ENCODE data around the gene OLFML2B.

The OLFML2B gene

DNA sequence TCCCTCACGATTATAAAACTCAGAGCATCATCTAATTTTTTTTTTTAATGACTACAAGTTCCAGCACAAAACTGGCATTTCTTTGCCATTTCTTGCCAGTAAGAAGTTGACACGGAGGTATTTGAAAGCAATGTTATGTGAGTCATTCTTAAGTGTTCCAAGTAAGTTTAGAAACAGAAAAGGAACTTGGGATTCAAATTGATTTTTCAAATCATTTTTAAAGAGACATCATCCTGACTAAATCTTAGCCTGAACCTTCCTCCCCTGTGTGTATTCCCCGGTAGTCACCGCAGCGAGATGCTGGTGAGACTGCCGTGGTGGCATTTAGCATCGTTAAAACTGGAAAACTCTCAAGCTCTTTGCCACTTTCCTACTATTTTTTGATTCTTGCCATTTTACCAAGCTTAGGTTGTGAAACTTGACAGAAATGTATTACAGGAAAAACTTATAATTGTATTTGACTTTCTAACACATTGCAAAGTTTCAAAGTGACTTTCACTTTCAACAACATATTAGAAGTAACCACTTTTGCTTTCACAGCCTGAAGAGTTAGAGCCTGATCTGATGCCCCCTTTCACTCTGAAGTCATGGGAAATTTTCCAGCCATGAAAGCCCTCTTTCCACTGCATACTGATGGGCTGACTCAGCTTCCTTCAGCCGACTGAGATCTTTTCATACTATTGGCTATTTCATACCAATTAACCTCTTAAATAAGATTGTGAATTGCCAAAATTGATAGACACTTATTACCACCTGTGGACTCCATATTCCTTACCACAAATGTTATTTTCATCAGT, 61.4 kb downstream of the OLFML2B start:
- Histone ChIP-seq H3K27ac (peak overlapping the region in 3 of 11 experiments; percentile 16 to 30 (median 19); a peak in 4 of 22 replicates), H4K20me1 (no peaks in the 10 kb centered on the region; a peak in 1 of 22 replicates), H3K36me3 (peaks cover 65 to 95% (median 73%) of the 10 kb centered on the region in 11 experiments), H3K4me1 (peaks cover 0 to 32% (median 5%) of the 10 kb centered on the region in 10 experiments; a peak in 8 of 20 replicates), H3K4me2 (peak overlapping the region in 5 of 11 experiments; percentile 1 to 74 (median 29); a peak in 6 of 22 replicates), H3K27me3 (no peaks in the 10 kb centered on the region), H3K9me3 (replicated peaks in 1 of 11) (0 out of 22 replicates have a peak, but pooled peaks cover 0 to 3% (median 0%) of the 10 kb centered on the region in 11 experiments), H3K4me3 (no peak overlapping the region), H3K9ac (peak overlapping the region in 2 of 11 experiments; percentile 5 to 11; a peak in 2 of 22 replicates)
- no peak for TF ChIP-seq Cebpa-rat (IDR thresholded peaks at IDR 0.05)

DNA sequence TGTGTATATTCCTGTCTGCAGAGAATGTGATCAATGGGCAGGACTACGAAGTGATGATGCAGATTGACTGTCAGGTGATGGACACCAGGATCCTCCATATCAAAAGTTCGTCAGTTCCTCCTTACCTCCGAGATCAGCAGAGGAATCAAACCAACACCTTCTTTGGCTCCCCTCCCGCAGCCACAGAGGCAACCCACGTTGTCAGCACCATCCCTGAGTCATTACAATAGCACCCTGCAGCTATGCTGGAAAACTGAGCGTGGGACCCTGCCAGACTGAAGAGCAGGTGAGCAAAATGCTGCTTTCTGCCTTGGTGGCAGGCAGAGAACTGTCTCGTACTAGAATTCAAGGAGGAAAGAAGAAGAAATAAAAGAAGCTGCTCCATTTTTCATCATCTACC, 65.2 kb downstream of the OLFML2B start:
- peaks cover 4 to 54% (median 14%) of the 10 kb centered on the region in 10 experiments; a peak in 18 of 20 replicates for H3K4me1 ChIP-seq
- TF ChIP-seq Cebpa-rat (IDR thresholded peaks at IDR 0.05): no peak
- H3K9ac ChIP-seq: no peak overlapping the region
- no peak overlapping the region for H3K4me2 ChIP-seq
- H3K4me3 ChIP-seq: no peak overlapping the region
- no peaks in the 10 kb centered on the region; a peak in 1 of 22 replicates for H4K20me1 ChIP-seq
- H3K27ac ChIP-seq: no peak overlapping the region
- H3K27me3 ChIP-seq: no peaks in the 10 kb centered on the region
- no peaks in the 10 kb centered on the region for H3K9me3 ChIP-seq (replicated peaks in 1 of 11)
- H3K36me3 ChIP-seq: peaks cover 37 to 76% (median 46%) of the 10 kb centered on the region in 11 experiments

- no peak overlapping the region for H3K4me2 ChIP-seq
- no peaks in the 10 kb centered on the region for H3K9me3 ChIP-seq (replicated peaks in 1 of 11)
- peaks cover 4 to 54% (median 12%) of the 10 kb centered on the region in 10 experiments; a peak in 17 of 20 replicates for H3K4me1 ChIP-seq
- H3K9ac ChIP-seq: no peak overlapping the region
- H3K27me3 ChIP-seq: no peaks in the 10 kb centered on the region
- TF ChIP-seq Cebpa-rat (IDR thresholded peaks at IDR 0.05): no peak
- no peak overlapping the region for H3K27ac ChIP-seq
- H4K20me1 ChIP-seq: no peaks in the 10 kb centered on the region; a peak in 1 of 22 replicates
- H3K36me3 ChIP-seq: peaks cover 34 to 66% (median 45%) of the 10 kb centered on the region in 11 experiments
- no peak overlapping the region for H3K4me3 ChIP-seq
Measured at GRCh38 chr1:161956930-161957329, 66.7 kb downstream of the OLFML2B start.

DNA sequence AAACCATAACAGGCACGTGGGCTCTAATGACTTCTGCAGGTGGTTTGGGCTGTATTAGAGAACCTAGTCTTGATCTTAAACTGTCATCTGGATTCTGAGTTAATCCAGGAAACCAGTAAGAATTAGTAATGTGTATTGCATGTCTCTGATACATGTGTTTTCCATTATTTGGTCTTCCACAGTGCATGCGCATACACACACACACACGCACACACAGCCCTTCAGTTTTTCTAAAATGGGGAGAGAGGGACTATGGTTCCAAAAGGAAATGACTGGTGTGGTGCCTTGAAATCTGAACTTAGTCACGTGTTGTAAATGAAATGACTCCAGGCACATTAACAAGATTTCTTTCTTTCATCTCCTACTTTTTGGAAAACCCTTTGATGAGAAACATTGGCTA, 67.6 kb downstream of the OLFML2B start:
- TF ChIP-seq Cebpa-rat (IDR thresholded peaks at IDR 0.05): no peak
- H3K9ac ChIP-seq: no peak overlapping the region
- H3K4me1 ChIP-seq: peaks cover 4 to 54% (median 11%) of the 10 kb centered on the region in 10 experiments; a peak in 17 of 20 replicates

DNA sequence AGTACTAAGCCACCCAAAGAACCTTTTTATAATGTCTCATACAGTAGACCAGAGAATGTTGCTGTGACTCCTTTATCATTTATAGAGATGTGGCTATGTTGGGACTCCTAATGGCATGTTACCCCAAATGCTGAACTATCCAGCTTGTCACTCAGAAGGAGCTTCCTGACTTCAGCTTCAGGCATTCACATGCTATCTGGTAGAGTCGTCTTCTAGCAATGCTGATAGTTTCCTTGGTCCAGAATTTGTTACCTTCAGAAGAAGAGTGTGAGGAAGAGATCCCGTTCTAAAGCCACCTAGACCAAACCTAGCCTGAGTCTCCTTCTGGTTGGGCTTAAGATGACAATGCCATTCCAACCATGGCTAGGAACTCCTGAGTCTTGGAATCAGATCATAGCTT, 68.1 kb downstream of the OLFML2B start:
- Histone ChIP-seq H3K27me3 (no peaks in the 10 kb centered on the region), H3K4me2 (peak overlapping the region in 1 of 11 experiments; percentile 88; a peak in 1 of 22 replicates), H3K4me3 (no peak overlapping the region), H3K9ac (no peak overlapping the region), H4K20me1 (no peaks in the 10 kb centered on the region; a peak in 1 of 22 replicates), H3K36me3 (peaks cover 26 to 58% (median 38%) of the 10 kb centered on the region in 11 experiments), H3K27ac (no peak overlapping the region; a peak in 1 of 22 replicates), H3K9me3 (replicated peaks in 1 of 11) (no peaks in the 10 kb centered on the region), H3K4me1 (peaks cover 4 to 54% (median 11%) of the 10 kb centered on the region in 10 experiments; a peak in 17 of 20 replicates)
- TF ChIP-seq Cebpa-rat (IDR thresholded peaks at IDR 0.05): no peak

More for the DNA sequence above, 67.6 kb downstream of the OLFML2B start:
- Histone ChIP-seq H3K4me2 (no peak overlapping the region), H3K9me3 (replicated peaks in 1 of 11) (no peaks in the 10 kb centered on the region), H3K4me3 (no peak overlapping the region), H3K27me3 (no peaks in the 10 kb centered on the region), H4K20me1 (no peaks in the 10 kb centered on the region; a peak in 1 of 22 replicates), H3K36me3 (peaks cover 31 to 63% (median 42%) of the 10 kb centered on the region in 11 experiments), H3K27ac (no peak overlapping the region)

DNA sequence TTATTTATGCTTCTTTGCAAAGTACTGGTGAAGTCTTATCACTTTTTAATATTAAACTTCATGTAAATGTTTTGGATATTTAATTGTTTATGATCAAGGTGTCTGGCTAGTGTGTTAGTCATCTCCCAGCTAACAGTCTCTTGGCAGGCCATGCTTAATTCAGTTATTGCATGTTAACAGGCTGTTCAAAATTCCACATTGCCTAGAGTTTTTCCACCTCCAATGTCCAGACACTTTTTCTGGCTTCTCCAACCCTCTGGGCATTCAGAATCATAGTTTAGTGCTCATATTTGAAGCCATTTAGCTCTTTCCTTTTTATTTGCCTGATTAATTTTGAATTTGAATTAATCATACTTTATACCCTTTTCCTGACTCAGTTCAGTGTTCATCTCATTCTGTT, 69.2 kb downstream of the OLFML2B start:
- peaks cover 7 to 63% (median 13%) of the 10 kb centered on the region in 10 experiments; a peak in 19 of 20 replicates for H3K4me1 ChIP-seq
- peak overlapping the region in 5 of 11 experiments; percentile 30 to 73 (median 38); a peak in 7 of 22 replicates for H3K27ac ChIP-seq

GRCh38 chr1:161954050-161954449, 69.6 kb downstream of the OLFML2B start:
- no peak for TF ChIP-seq Cebpa-rat (IDR thresholded peaks at IDR 0.05)

More for the DNA sequence above, 69.2 kb downstream of the OLFML2B start:
- no peaks in the 10 kb centered on the region for H3K9me3 ChIP-seq (replicated peaks in 1 of 11)
- TF ChIP-seq Cebpa-rat (IDR thresholded peaks at IDR 0.05): no peak
- H4K20me1 ChIP-seq: no peaks in the 10 kb centered on the region; a peak in 1 of 22 replicates
- no peak overlapping the region for H3K4me3 ChIP-seq
- H3K9ac ChIP-seq: peak overlapping the region in 2 of 11 experiments; percentile 50 to 69; a peak in 2 of 22 replicates
- H3K27me3 ChIP-seq: no peaks in the 10 kb centered on the region
- peak overlapping the region in 8 of 11 experiments; percentile 20 to 88 (median 56); a peak in 13 of 22 replicates for H3K4me2 ChIP-seq
- H3K36me3 ChIP-seq: peaks cover 16 to 50% (median 26%) of the 10 kb centered on the region in 11 experiments

DNA sequence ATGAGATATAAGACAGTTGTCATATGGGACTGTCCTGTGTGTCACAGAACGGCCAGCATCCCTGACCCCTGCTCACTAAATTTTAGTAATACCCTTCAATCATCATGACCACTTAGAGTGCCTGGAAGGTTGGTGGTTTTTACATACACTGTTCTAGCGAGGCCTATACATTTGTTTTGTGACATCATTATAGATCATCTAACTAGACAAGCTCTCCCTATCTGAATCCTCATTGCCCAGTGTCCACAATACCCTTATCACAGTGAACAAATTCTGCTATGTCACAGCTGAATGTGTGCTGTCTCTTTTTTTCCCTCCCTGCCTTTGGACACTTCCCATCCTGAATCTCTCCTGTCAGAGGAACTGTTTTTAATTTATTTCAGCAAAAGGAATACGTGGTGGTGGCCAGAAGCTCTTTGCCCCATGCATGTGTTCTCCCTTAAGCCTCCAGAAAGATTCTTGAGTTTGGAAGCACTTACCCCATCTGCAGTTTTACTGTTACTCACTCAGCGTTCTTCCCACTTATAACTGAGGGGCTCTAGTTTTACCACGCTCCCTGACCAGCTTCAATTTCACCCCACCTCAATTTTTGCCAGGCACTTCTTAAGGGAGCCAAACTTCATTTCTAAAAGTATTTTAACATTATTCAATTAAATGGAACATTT, 70.3 kb downstream of the OLFML2B start:
- Histone ChIP-seq H3K27ac (peak overlapping the region in 4 of 11 experiments; percentile 2 to 73 (median 50); a peak in 7 of 22 replicates), H3K4me2 (peak overlapping the region in 8 of 11 experiments; percentile 16 to 88 (median 56); a peak in 15 of 22 replicates), H3K4me3 (peak overlapping the region in 1 of 10 experiments; percentile 2; a peak in 2 of 20 replicates), H3K9ac (peak overlapping the region in 2 of 11 experiments; percentile 50 to 69; a peak in 3 of 22 replicates), H3K9me3 (replicated peaks in 1 of 11) (no peaks in the 10 kb centered on the region), H3K36me3 (peaks cover 7 to 48% (median 15%) of the 10 kb centered on the region in 11 experiments), H4K20me1 (no peaks in the 10 kb centered on the region; a peak in 1 of 22 replicates), H3K27me3 (no peaks in the 10 kb centered on the region), H3K4me1 (peaks cover 11 to 73% (median 18%) of the 10 kb centered on the region in 10 experiments; a peak in 19 of 20 replicates)
- no peak for TF ChIP-seq Cebpa-rat (IDR thresholded peaks at IDR 0.05)

More at GRCh38 chr1:161954050-161954449, 69.6 kb downstream of the OLFML2B start:
- Histone ChIP-seq H3K27ac (peak overlapping the region in 5 of 11 experiments; percentile 30 to 73 (median 38); a peak in 8 of 22 replicates), H4K20me1 (no peaks in the 10 kb centered on the region; a peak in 1 of 22 replicates), H3K9ac (peak overlapping the region in 2 of 11 experiments; percentile 50 to 69; a peak in 3 of 22 replicates), H3K4me1 (peaks cover 11 to 67% (median 16%) of the 10 kb centered on the region in 10 experiments; a peak in 19 of 20 replicates), H3K9me3 (replicated peaks in 1 of 11) (no peaks in the 10 kb centered on the region), H3K4me3 (peak overlapping the region in 1 of 10 experiments; percentile 2; a peak in 2 of 20 replicates), H3K27me3 (no peaks in the 10 kb centered on the region), H3K4me2 (peak overlapping the region in 9 of 11 experiments; percentile 16 to 88 (median 50); a peak in 18 of 22 replicates), H3K36me3 (peaks cover 14 to 52% (median 22%) of the 10 kb centered on the region in 11 experiments)
